ENCODE data around the gene HIBADH.

HIBADH gene

GRCh38 chr7:27634671-27635493 is 27.8 kb downstream of the HIBADH start:
- no peak for DNase-seq

- DNase-seq, result no peak
These were observed 29.6 kb downstream of the HIBADH start for GRCh38 chr7:27633062-27633461.

- DNase-seq, result no peak
These were observed 31.3 kb downstream of the HIBADH start for GRCh38 chr7:27631391-27631790.

- no peak for DNase-seq
These were observed 35.5 kb downstream of the HIBADH start for GRCh38 chr7:27627146-27627545.

- peak in 1 of 6 experiments; percentile 0 for DNase-seq
These were observed 43.2 kb downstream of the HIBADH start for GRCh38 chr7:27619492-27619891.

GRCh38 chr7:27617651-27618381 is 44.9 kb downstream of the HIBADH start:
- DNase-seq, result no peak

- no peak for DNase-seq
These were observed 45.7 kb downstream of the HIBADH start for GRCh38 chr7:27616914-27617548.

- no peak for DNase-seq
These were observed 46.5 kb downstream of the HIBADH start for GRCh38 chr7:27616186-27616491.

GRCh38 chr7:27615420-27616185 is 47.1 kb downstream of the HIBADH start:
- DNase-seq, result no peak

GRCh38 chr7:27614095-27614494 is 48.6 kb downstream of the HIBADH start:
- no peak for DNase-seq

GRCh38 chr7:27611059-27611458 is 51.6 kb downstream of the HIBADH start:
- no peak for DNase-seq

GRCh38 chr7:27608776-27609495 is 53.7 kb downstream of the HIBADH start:
- no peak for DNase-seq

- DNase-seq, result no peak
These were observed 55.5 kb downstream of the HIBADH start for GRCh38 chr7:27607210-27607606.

GRCh38 chr7:27606270-27607209 is 56.1 kb downstream of the HIBADH start:
- DNase-seq, result no peak

GRCh38 chr7:27605689-27606269 is 56.9 kb downstream of the HIBADH start:
- no peak for DNase-seq

- DNase-seq, result no peak
These were observed 57.4 kb downstream of the HIBADH start for GRCh38 chr7:27605283-27605682.

- DNase-seq, result no peak
These were observed 58.9 kb downstream of the HIBADH start for GRCh38 chr7:27603813-27604212.

- DNase-seq, result no peak
These were observed 59.9 kb downstream of the HIBADH start for GRCh38 chr7:27602766-27603165.

GRCh38 chr7:27601217-27601616 is 61.5 kb downstream of the HIBADH start:
- no peak for DNase-seq

- DNase-seq, result no peak
These were observed 62.4 kb downstream of the HIBADH start for GRCh38 chr7:27600247-27600646.

- no peak for DNase-seq
These were observed 67.7 kb downstream of the HIBADH start for GRCh38 chr7:27595009-27595408.

Data from stimulated activated naive CD4-positive, alpha-beta T cell (primary cell).